C4-2B (cell line): ENCODE measurements around the gene DSCAML1.

ENCODE experiments used
- H3K27ac ChIP-seq: fragments of 450-650 bp; 2 replicates; pipeline ENCODE4 v1.5.1; 2017
- CTCF ChIP-seq: fragments of 450-650 bp; conservative IDR thresholded peaks from 2 replicates; pipeline ENCODE4 v1.5.1; 2017; ENCODE audit warnings: mild to moderate bottlenecking
- ZFX ChIP-seq: fragments of 450-650 bp; IDR thresholded peaks from 2 replicates; pipeline ENCODE4 v1.6.1; 2017

The DSCAML1 gene

GRCh38 chr11:117481885-117482284 is 315.1 kb downstream of the DSCAML1 start:
- no peak overlapping the region for H3K27ac ChIP-seq
- TF ChIP-seq ZFX (no peak), CTCF (no peak)

GRCh38 chr11:117481036-117481435 is 316.0 kb downstream of the DSCAML1 start:
- no peak for TF ChIP-seq CTCF
- no peak overlapping the region for H3K27ac ChIP-seq

- TF ChIP-seq ZFX (no peak), CTCF (no peak)
- no peak overlapping the region for H3K27ac ChIP-seq
Measured at GRCh38 chr11:117480221-117480620, 316.8 kb downstream of the DSCAML1 start.

DNA sequence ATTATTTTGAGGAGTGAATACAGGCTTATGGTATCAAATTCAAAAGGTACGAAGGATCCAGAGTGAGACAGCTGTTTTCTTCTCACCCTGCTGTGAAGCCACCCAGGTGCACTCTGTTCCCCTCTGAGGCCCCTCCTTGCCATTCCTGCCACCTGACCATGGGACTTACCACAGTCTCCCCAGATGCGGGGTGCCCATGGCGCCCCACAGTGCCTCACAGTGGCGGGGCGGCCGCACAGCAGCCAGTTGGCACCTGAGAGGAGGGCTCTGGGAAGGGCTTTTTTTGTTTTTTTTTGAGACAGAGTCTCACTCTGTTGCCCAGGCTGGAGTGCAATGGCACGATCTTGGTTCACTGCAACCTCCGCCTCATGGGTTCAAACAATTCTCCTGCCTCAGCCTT is 317.6 kb downstream of the DSCAML1 start:
- no peak overlapping the region for H3K27ac ChIP-seq
- TF ChIP-seq ZFX (no peak), CTCF (peak; percentile 53)

- no peak for TF ChIP-seq CTCF
- TF ChIP-seq ZFX = no peak
- H3K27ac ChIP-seq = no peak overlapping the region
Measured at GRCh38 chr11:117478926-117479325, 318.1 kb downstream of the DSCAML1 start.

GRCh38 chr11:117478126-117478860 is 318.7 kb downstream of the DSCAML1 start:
- no peak overlapping the region for H3K27ac ChIP-seq
- no peak for TF ChIP-seq CTCF
- TF ChIP-seq ZFX = no peak

- TF ChIP-seq ZFX = no peak
- TF ChIP-seq CTCF = no peak
- H3K27ac ChIP-seq = no peak overlapping the region
Measured at GRCh38 chr11:117477721-117478120, 319.3 kb downstream of the DSCAML1 start.
